A673 (cell line): ENCODE results near the gene THBS1. TPM values are rescaled to one million over a fixed set of nuclear protein-coding genes. Genes with fewer than 3 reads are reported as not detected.

Source experiments
- BruUV-seq: library from RNA; stranded (reverse); fragments of 400-500 nt; replicated peaks from 2 replicates; lab custom pipeline; 2021; lab: Mats Ljungman, UMichigan
- CTCF ChIA-PET: fragments of 300-600 bp; sonication (Branson Sonifier 250); formaldehyde crosslinking; loops from one replicate; lab custom pipeline; 2022; ENCODE audit warnings: antibody characterized with exemption; lab: Charles Lee
- POLR2A ChIA-PET: fragments of 300-600 bp; sonication (Branson Sonifier 250); formaldehyde crosslinking; loops from one replicate; lab custom pipeline; 2022; ENCODE audit warnings: antibody characterized with exemption; ENCODE audit not compliant: low non-redundant PET; lab: Charles Lee
- DNase-seq: peaks from one replicate; pipeline ENCODE4 v3.0.0-alpha.2; 2015; ENCODE audit warnings: low spot score
- H3K27ac ChIP-seq: fragments of 200-600 bp; sonication (generic); 2 replicates; pipeline ENCODE4 v1.5.1; 2016; ENCODE audit warnings: mixed run types, low read depth, mild to moderate bottlenecking, mixed read lengths, antibody characterized with exemption, low read length; ENCODE audit not compliant: poor library complexity, severe bottlenecking
- H3K27me3 ChIP-seq: fragments of 200-600 bp; sonication (generic); replicated peaks from 2 replicates; pipeline ENCODE4 v1.6.1; 2017; ENCODE audit warnings: mixed run types, low read depth, mild to moderate bottlenecking, mixed read lengths, antibody characterized with exemption, low read length; ENCODE audit not compliant: insufficient read depth, poor library complexity
- H3K36me3 ChIP-seq: fragments of 200-600 bp; sonication (generic); 2 replicates; pipeline ENCODE4 v1.6.1; 2016; ENCODE audit warnings: mixed run types, mild to moderate bottlenecking, mixed read lengths, antibody characterized with exemption, low read length; ENCODE audit not compliant: insufficient read depth, poor library complexity, severe bottlenecking
- H3K4me1 ChIP-seq: fragments of 200-600 bp; sonication (generic); 2 replicates; pipeline ENCODE4 v1.6.1; 2017; ENCODE audit warnings: mixed run types, mild to moderate bottlenecking, mixed read lengths, antibody characterized with exemption, low read length; ENCODE audit not compliant: insufficient read depth, poor library complexity, severe bottlenecking
- H3K4me3 ChIP-seq: fragments of 200-600 bp; sonication (generic); 2 replicates; pipeline ENCODE4 v1.5.1; 2016; ENCODE audit warnings: low read depth, mixed run types, mild to moderate bottlenecking, mixed read lengths, low read length; ENCODE audit not compliant: poor library complexity, severe bottlenecking
- H3K9me3 ChIP-seq: fragments of 200-600 bp; sonication (generic); 2 replicates; pipeline ENCODE4 v1.6.1; 2016; ENCODE audit warnings: mixed run types, low read depth, mild to moderate bottlenecking, mixed read lengths, antibody characterized with exemption, low read length; ENCODE audit not compliant: poor library complexity, severe bottlenecking
- EZH2 ChIP-seq: fragments of 200-600 bp; sonication (generic); IDR thresholded peaks from 2 replicates; pipeline ENCODE4 v1.6.1; 2017; ENCODE audit warnings: borderline replicate concordance, low read depth, mild to moderate bottlenecking, mixed read lengths, antibody characterized with exemption, low read length; ENCODE audit not compliant: poor library complexity, severe bottlenecking
- intact Hi-C: fragments of 100-400 bp; cut with micrococcal nuclease; formaldehyde crosslinking; loops from one replicate; pipeline ENCODE4 v1.10.0; 2022; ENCODE audit not compliant: unreplicated experiment
- total RNA-seq: library from RNA; stranded (reverse); gene quantifications from 2 replicates; pipeline ENCODE4 v1.2.3, GENCODE V29; 2021
- TF ChIP-seq, protein P1 (sequence below): fragments of 300-800, 200-600 bp; sonication (generic); conservative IDR thresholded peaks from 2 replicates; pipeline ENCODE4 v1.5.1; 2017; ENCODE audit warnings: low read depth, mild to moderate bottlenecking, antibody characterized with exemption, low read length, moderate library complexity, mixed read lengths

The THBS1 gene
- total RNA-seq, 1 experiment from 2014 or later, result 0.80 TPM

DNA sequence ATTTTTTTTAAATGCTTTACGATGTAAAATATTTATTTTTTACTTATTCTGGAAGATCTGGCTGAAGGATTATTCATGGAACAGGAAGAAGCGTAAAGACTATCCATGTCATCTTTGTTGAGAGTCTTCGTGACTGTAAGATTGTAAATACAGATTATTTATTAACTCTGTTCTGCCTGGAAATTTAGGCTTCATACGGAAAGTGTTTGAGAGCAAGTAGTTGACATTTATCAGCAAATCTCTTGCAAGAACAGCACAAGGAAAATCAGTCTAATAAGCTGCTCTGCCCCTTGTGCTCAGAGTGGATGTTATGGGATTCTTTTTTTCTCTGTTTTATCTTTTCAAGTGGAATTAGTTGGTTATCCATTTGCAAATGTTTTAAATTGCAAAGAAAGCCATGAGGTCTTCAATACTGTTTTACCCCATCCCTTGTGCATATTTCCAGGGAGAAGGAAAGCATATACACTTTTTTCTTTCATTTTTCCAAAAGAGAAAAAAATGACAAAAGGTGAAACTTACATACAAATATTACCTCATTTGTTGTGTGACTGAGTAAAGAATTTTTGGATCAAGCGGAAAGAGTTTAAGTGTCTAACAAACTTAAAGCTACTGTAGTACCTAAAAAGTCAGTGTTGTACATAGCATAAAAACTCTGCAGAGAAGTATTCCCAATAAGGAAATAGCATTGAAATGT, 15.6 kb downstream of the THBS1 start:
- Histone ChIP-seq H3K4me1 (no peaks in the 10 kb centered on the region), H3K4me3 (no peak overlapping the region), H3K27ac (no peak overlapping the region), H3K9me3 (no peaks in the 10 kb centered on the region), H3K27me3 (no peaks in the 10 kb centered on the region), H3K36me3 (no peaks in the 10 kb centered on the region)
- TF ChIP-seq, protein P1, sequence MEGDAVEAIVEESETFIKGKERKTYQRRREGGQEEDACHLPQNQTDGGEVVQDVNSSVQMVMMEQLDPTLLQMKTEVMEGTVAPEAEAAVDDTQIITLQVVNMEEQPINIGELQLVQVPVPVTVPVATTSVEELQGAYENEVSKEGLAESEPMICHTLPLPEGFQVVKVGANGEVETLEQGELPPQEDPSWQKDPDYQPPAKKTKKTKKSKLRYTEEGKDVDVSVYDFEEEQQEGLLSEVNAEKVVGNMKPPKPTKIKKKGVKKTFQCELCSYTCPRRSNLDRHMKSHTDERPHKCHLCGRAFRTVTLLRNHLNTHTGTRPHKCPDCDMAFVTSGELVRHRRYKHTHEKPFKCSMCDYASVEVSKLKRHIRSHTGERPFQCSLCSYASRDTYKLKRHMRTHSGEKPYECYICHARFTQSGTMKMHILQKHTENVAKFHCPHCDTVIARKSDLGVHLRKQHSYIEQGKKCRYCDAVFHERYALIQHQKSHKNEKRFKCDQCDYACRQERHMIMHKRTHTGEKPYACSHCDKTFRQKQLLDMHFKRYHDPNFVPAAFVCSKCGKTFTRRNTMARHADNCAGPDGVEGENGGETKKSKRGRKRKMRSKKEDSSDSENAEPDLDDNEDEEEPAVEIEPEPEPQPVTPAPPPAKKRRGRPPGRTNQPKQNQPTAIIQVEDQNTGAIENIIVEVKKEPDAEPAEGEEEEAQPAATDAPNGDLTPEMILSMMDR, result no peak
- no peak for TF ChIP-seq EZH2
- CTCF ChIA-PET, result no interaction called here
- no peak for DNase-seq
- intact Hi-C loops, result no loop called here
- no TSS peak for BruUV-seq
- POLR2A ChIA-PET, result no interaction called here

DNA sequence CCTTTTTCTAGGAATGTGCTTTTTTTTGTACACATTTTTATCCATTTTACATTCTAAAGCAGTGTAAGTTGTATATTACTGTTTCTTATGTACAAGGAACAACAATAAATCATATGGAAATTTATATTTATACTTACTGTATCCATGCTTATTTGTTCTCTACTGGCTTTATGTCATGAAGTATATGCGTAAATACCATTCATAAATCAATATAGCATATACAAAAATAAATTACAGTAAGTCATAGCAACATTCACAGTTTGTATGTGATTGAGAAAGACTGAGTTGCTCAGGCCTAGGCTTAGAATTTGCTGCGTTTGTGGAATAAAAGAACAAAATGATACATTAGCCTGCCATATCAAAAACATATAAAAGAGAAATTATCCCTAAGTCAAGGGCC, 16.5 kb downstream of the THBS1 start:
- Histone ChIP-seq H3K9me3 (no peaks in the 10 kb centered on the region), H3K4me3 (no peak overlapping the region), H3K27me3 (no peaks in the 10 kb centered on the region), H3K27ac (no peak overlapping the region), H3K4me1 (no peaks in the 10 kb centered on the region), H3K36me3 (no peaks in the 10 kb centered on the region)
- intact Hi-C loops, result no loop called here
- no peak for DNase-seq
- BruUV-seq, result no TSS peak
- TF ChIP-seq, protein P1, result no peak
- no peak for TF ChIP-seq EZH2
- POLR2A ChIA-PET, result no interaction called here
- CTCF ChIA-PET, result no interaction called here

- H3K27me3 ChIP-seq, result no peaks in the 10 kb centered on the region
- no peaks in the 10 kb centered on the region for H3K9me3 ChIP-seq
- DNase-seq, result no peak
- BruUV-seq, result no TSS peak
- H3K4me3 ChIP-seq, result no peak overlapping the region
- TF ChIP-seq, protein P1, result no peak
- no peak for TF ChIP-seq EZH2
- no peak overlapping the region for H3K27ac ChIP-seq
- intact Hi-C loops, result no loop called here
- POLR2A ChIA-PET, result no interaction called here
- no peaks in the 10 kb centered on the region for H3K36me3 ChIP-seq
- CTCF ChIA-PET, result no interaction called here
- H3K4me1 ChIP-seq, result no peaks in the 10 kb centered on the region
Observed at GRCh38 chr15:39597751-39598185, 16.9 kb downstream of the THBS1 start.
